NT2/D1 (cell line): Measurements from ENCODE around the gene RNPS1.

Source experiments
- YY1 ChIP-seq: IDR thresholded peaks from 2 replicates; pipeline ENCODE4 v1.6.1; 2011; ENCODE audit not compliant: insufficient read length, insufficient read depth
- ZNF274 ChIP-seq: IDR thresholded peaks from 2 replicates; pipeline ENCODE4 v1.6.1; 2011; ENCODE audit warnings: mild to moderate bottlenecking, low read depth, low read length

DNA sequence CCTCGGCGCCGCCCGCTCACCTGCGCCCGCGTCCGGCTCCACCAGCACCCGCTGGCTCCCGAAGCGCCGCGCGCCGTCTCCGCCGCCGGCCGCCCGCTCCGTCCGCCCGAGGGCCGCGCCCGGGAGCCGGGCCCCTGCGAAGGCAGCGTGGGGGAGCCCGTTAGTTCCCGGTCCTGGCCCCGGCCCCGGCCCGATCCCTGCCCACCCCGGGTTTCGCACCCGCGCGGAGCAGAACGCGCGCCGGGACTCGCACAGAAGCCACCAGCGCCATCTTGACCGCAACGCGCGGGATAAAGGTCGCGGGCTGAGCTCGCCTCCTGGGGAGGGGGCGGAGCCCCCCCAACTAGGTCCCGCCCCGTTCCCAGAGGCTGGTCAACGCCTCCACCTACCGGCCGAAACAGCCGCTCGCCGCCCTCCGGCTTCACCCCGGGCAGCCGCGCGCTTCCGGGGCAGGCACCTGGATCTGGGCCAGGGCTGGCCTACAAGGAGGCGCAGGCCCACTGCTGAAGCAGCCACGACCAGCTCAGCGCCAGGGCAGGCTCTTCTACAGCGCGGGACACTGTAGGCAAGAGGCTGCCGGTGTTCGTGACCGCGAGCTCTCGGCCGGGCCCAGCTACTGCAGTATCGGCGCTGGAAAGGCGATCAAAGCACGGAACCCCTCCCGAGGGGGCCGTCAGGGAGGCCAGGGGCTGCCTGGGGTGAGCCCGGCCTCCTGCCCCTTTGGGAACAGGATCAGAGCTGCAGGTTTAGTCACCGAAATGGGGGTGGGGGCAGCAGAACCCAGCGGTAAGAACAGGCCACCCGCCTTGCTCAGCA lies 16.4 kb downstream of the RNPS1 start, which contains the start of gene ECI1:
- TF ChIP-seq ZNF274 (no peak), YY1 (peak; percentile 72)
